ENCODE results near the gene FSD2. TPM values are rescaled to one million over a fixed set of nuclear protein-coding genes. Genes with fewer than 3 reads are reported as not detected.
"Not testable (repeated sequence)": the region's sequence is repeated elsewhere in the genome, so short reads cannot be mapped to it uniquely, and the experiment has no call there.

FSD2 gene
- polyA plus RNA-seq, 1 experiment: not detected

GRCh38 chr15:82830427-82831173, 24.7 kb upstream of the FSD2 start:
- no peaks in the 10 kb centered on the region for H3K27me3 ChIP-seq (ENCODE audit: control insufficient read depth, insufficient read depth, low read length)
- POLR2A ChIA-PET: no interaction called here
- DNase-seq (ENCODE audit: low read depth): no peak
- CTCF ChIA-PET: no interaction called here
- TF ChIP-seq CTCF (IDR thresholded peaks at IDR 0.05; ENCODE audit: insufficient read depth, low read depth, low read length): no peak
- no peak overlapping the region for H3K4me3 ChIP-seq (ENCODE audit: low read depth, low read length)
- H3K36me3 ChIP-seq (ENCODE audit: control insufficient read depth, insufficient read depth, low read length): peaks cover 30% of the 10 kb centered on the region

- CTCF ChIA-PET: no interaction called here
- Histone ChIP-seq H3K4me3 (ENCODE audit: low read depth, low read length) (no peak overlapping the region), H3K27me3 (ENCODE audit: control insufficient read depth, insufficient read depth, low read length) (no peaks in the 10 kb centered on the region), H3K36me3 (ENCODE audit: control insufficient read depth, insufficient read depth, low read length) (peaks cover 27% of the 10 kb centered on the region)
- no peak for TF ChIP-seq CTCF (IDR thresholded peaks at IDR 0.05; ENCODE audit: insufficient read depth, low read depth, low read length)
- POLR2A ChIA-PET: no interaction called here
- no peak for DNase-seq (ENCODE audit: low read depth)
These were observed 23.4 kb upstream of the FSD2 start for GRCh38 chr15:82829234-82829633.

- H3K36me3 ChIP-seq (ENCODE audit: control insufficient read depth, insufficient read depth, low read length): peaks cover 22% of the 10 kb centered on the region
- ChIA-PET POLR2A (no interaction called here), CTCF (no interaction called here)
- no peaks in the 10 kb centered on the region for H3K27me3 ChIP-seq (ENCODE audit: control insufficient read depth, insufficient read depth, low read length)
- no peak for DNase-seq (ENCODE audit: low read depth)
- TF ChIP-seq CTCF (IDR thresholded peaks at IDR 0.05; ENCODE audit: insufficient read depth, low read depth, low read length): no peak
- H3K4me3 ChIP-seq (ENCODE audit: low read depth, low read length): no peak overlapping the region
These were observed 22.2 kb upstream of the FSD2 start for GRCh38 chr15:82828075-82828474.

- Histone ChIP-seq H3K36me3 (ENCODE audit: control insufficient read depth, insufficient read depth, low read length) (peaks cover 12% of the 10 kb centered on the region), H3K27me3 (ENCODE audit: control insufficient read depth, insufficient read depth, low read length) (no peaks in the 10 kb centered on the region), H3K4me3 (ENCODE audit: low read depth, low read length) (no peak overlapping the region)
- no peak for TF ChIP-seq CTCF (IDR thresholded peaks at IDR 0.05; ENCODE audit: insufficient read depth, low read depth, low read length)
- POLR2A ChIA-PET: no interaction called here
- DNase-seq (ENCODE audit: low read depth): no peak
- CTCF ChIA-PET: no interaction called here
These were observed 17.2 kb upstream of the FSD2 start for GRCh38 chr15:82823049-82823448.

- CTCF ChIA-PET; POLR2A ChIA-PET; H3K4me3 ChIP-seq (ENCODE audit: low read depth, low read length); DNase-seq (ENCODE audit: low read depth); H3K27me3 ChIP-seq (ENCODE audit: control insufficient read depth, insufficient read depth, low read length): not testable (repeated sequence)
- peaks cover 13% of the 10 kb centered on the region for H3K36me3 ChIP-seq (ENCODE audit: control insufficient read depth, insufficient read depth, low read length)
These were observed 16.0 kb upstream of the FSD2 start for GRCh38 chr15:82821851-82822250.

GRCh38 chr15:82821396-82821795, 15.5 kb upstream of the FSD2 start:
- peaks cover 12% of the 10 kb centered on the region for H3K36me3 ChIP-seq (ENCODE audit: control insufficient read depth, insufficient read depth, low read length)
- H3K27me3 ChIP-seq (ENCODE audit: control insufficient read depth, insufficient read depth, low read length); POLR2A ChIA-PET; DNase-seq (ENCODE audit: low read depth); H3K4me3 ChIP-seq (ENCODE audit: low read depth, low read length); CTCF ChIA-PET: not testable (repeated sequence)

Data from BJ (cell line).